Astrocyte of the hippocampus (primary cell): ENCODE results near the gene CUL5.
"Not testable (repeated sequence)": the region's sequence is repeated elsewhere in the genome, so short reads cannot be mapped to it uniquely, and the experiment has no call there.

Experiments
- DNase-seq: peaks from one replicate; pipeline ENCODE4 v3.0.0; 2011; ENCODE audit warnings: low read depth, low spot score

CUL5 gene

GRCh38 chr11:108019870-108020540 is 11.3 kb downstream of the CUL5 start:
- no peak for DNase-seq

- DNase-seq = no peak
Measured at GRCh38 chr11:108025387-108026080, 16.8 kb downstream of the CUL5 start.

- no peak for DNase-seq
Measured at GRCh38 chr11:108027057-108027456, 18.4 kb downstream of the CUL5 start.

- DNase-seq = not testable (repeated sequence)
Measured at GRCh38 chr11:108028822-108029441, 20.2 kb downstream of the CUL5 start.

- DNase-seq = not testable (repeated sequence)
Measured at GRCh38 chr11:108031604-108032003, 22.9 kb downstream of the CUL5 start.

GRCh38 chr11:108032800-108033199 is 24.1 kb downstream of the CUL5 start:
- DNase-seq = no peak

- DNase-seq = no peak
Measured at GRCh38 chr11:108034034-108034433, 25.3 kb downstream of the CUL5 start.

- DNase-seq = no peak
Measured at GRCh38 chr11:108034952-108035351, 26.3 kb downstream of the CUL5 start.

GRCh38 chr11:108035690-108036089 is 27.0 kb downstream of the CUL5 start:
- no peak for DNase-seq

GRCh38 chr11:108037211-108037610 is 28.5 kb downstream of the CUL5 start:
- DNase-seq = no peak

GRCh38 chr11:108037636-108038035 is 28.9 kb downstream of the CUL5 start:
- DNase-seq = no peak

- no peak for DNase-seq
Measured at GRCh38 chr11:108048269-108048668, 39.6 kb downstream of the CUL5 start.

GRCh38 chr11:108062336-108062735 is 53.6 kb downstream of the CUL5 start:
- no peak for DNase-seq

GRCh38 chr11:108063410-108063809 is 54.7 kb downstream of the CUL5 start:
- no peak for DNase-seq

- peak; percentile 51 for DNase-seq
Measured at GRCh38 chr11:108069947-108070346, 61.2 kb downstream of the CUL5 start.

- DNase-seq = no peak
Measured at GRCh38 chr11:108084811-108085210, 76.1 kb downstream of the CUL5 start.

GRCh38 chr11:108085672-108086071 is 77.0 kb downstream of the CUL5 start:
- no peak for DNase-seq

- no peak for DNase-seq
Measured at GRCh38 chr11:108092134-108092533, 83.4 kb downstream of the CUL5 start.

- DNase-seq = no peak
Measured at GRCh38 chr11:108093128-108093904, 84.6 kb downstream of the CUL5 start.

GRCh38 chr11:108097179-108097578 is 88.5 kb downstream of the CUL5 start:
- no peak for DNase-seq

- no peak for DNase-seq
Measured at GRCh38 chr11:108101090-108101775, 92.5 kb downstream of the CUL5 start.

GRCh38 chr11:108111126-108111525 is 102.4 kb downstream of the CUL5 start:
- DNase-seq = no peak
